ENCODE measurements around the gene RIPOR1.

The RIPOR1 gene

DNA sequence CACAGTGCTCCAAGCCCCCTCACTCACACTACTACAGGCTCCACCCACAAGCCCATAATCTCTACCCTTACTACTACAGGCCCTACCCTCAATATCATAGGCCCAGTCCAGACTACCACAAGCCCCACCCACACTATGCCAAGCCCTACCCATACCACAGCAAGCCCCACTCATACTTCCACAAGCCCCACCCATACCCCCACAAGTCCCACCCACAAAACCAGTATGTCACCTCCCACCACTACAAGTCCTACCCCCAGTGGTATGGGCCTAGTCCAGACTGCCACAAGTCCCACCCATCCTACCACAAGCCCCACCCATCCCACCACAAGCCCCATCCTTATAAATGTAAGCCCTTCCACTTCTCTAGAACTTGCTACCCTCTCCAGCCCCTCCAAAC, 13.8 kb downstream of the RIPOR1 start:
- Histone ChIP-seq H3K36me3 (ENCODE audit: insufficient read depth, insufficient read length, low read length) (peaks cover 86% of the 10 kb centered on the region), H3K27me3 (ENCODE audit: insufficient read depth, insufficient read length) (peaks cover 12% of the 10 kb centered on the region), H3K9me3 (ENCODE audit: insufficient read depth, low read length) (no peaks in the 10 kb centered on the region), H3K4me3 (ENCODE audit: insufficient read length, low read depth) (no peak overlapping the region), H3K4me1 (ENCODE audit: insufficient read depth, insufficient read length) (peaks cover 21% of the 10 kb centered on the region), H3K9ac (ENCODE audit: insufficient read length, low read depth) (no peak overlapping the region)
- no peak for TF ChIP-seq YY1 (IDR thresholded peaks at IDR 0.05; ENCODE audit: insufficient read depth, insufficient read length)
- no peak for TF ChIP-seq SUZ12 (IDR thresholded peaks at IDR 0.05; ENCODE audit: extremely low read depth, insufficient read depth, insufficient read length)
- TF ChIP-seq ZNF274 (IDR thresholded peaks at IDR 0.05; ENCODE audit: low read depth, low read length), result no peak
- no peak for DNase-seq (ENCODE audit: low read depth, low spot score)

- TF ChIP-seq ZNF274 (IDR thresholded peaks at IDR 0.05; ENCODE audit: low read depth, low read length), result no peak
- no peak for TF ChIP-seq SUZ12 (IDR thresholded peaks at IDR 0.05; ENCODE audit: extremely low read depth, insufficient read depth, insufficient read length)
- TF ChIP-seq YY1 (IDR thresholded peaks at IDR 0.05; ENCODE audit: insufficient read depth, insufficient read length), result no peak
- peaks cover 26% of the 10 kb centered on the region for H3K4me1 ChIP-seq (ENCODE audit: insufficient read depth, insufficient read length)
- H3K9ac ChIP-seq (ENCODE audit: insufficient read length, low read depth), result no peak overlapping the region
- no peaks in the 10 kb centered on the region for H3K9me3 ChIP-seq (ENCODE audit: insufficient read depth, low read length)
- H3K4me3 ChIP-seq (ENCODE audit: insufficient read length, low read depth), result no peak overlapping the region
- DNase-seq (ENCODE audit: low read depth, low spot score), result no peak
- H3K36me3 ChIP-seq (ENCODE audit: insufficient read depth, insufficient read length, low read length), result peaks cover 91% of the 10 kb centered on the region
- H3K27me3 ChIP-seq (ENCODE audit: insufficient read depth, insufficient read length), result peaks cover 12% of the 10 kb centered on the region
Observed at GRCh38 chr16:67543036-67543435, 14.4 kb downstream of the RIPOR1 start.

- no peak for DNase-seq (ENCODE audit: low read depth, low spot score)
- no peak for TF ChIP-seq ZNF274 (IDR thresholded peaks at IDR 0.05; ENCODE audit: low read depth, low read length)
- TF ChIP-seq YY1 (IDR thresholded peaks at IDR 0.05; ENCODE audit: insufficient read depth, insufficient read length), result no peak
- no peak for TF ChIP-seq SUZ12 (IDR thresholded peaks at IDR 0.05; ENCODE audit: extremely low read depth, insufficient read depth, insufficient read length)
- H3K27me3 ChIP-seq (ENCODE audit: insufficient read depth, insufficient read length), result peaks cover 7% of the 10 kb centered on the region
- H3K4me1 ChIP-seq (ENCODE audit: insufficient read depth, insufficient read length), result peaks cover 27% of the 10 kb centered on the region
- H3K9ac ChIP-seq (ENCODE audit: insufficient read length, low read depth), result no peak overlapping the region
- H3K36me3 ChIP-seq (ENCODE audit: insufficient read depth, insufficient read length, low read length), result peaks cover 97% of the 10 kb centered on the region
- H3K9me3 ChIP-seq (ENCODE audit: insufficient read depth, low read length), result no peaks in the 10 kb centered on the region
- no peak overlapping the region for H3K4me3 ChIP-seq (ENCODE audit: insufficient read length, low read depth)
Observed at GRCh38 chr16:67543582-67543981, 15.0 kb downstream of the RIPOR1 start.

- Histone ChIP-seq H3K9me3 (ENCODE audit: insufficient read depth, low read length) (no peaks in the 10 kb centered on the region), H3K36me3 (ENCODE audit: insufficient read depth, insufficient read length, low read length) (peaks cover 99% of the 10 kb centered on the region), H3K9ac (ENCODE audit: insufficient read length, low read depth) (no peak overlapping the region), H3K4me3 (ENCODE audit: insufficient read length, low read depth) (no peak overlapping the region), H3K4me1 (ENCODE audit: insufficient read depth, insufficient read length) (peaks cover 26% of the 10 kb centered on the region), H3K27me3 (ENCODE audit: insufficient read depth, insufficient read length) (peaks cover 6% of the 10 kb centered on the region)
- no peak for DNase-seq (ENCODE audit: low read depth, low spot score)
- TF ChIP-seq SUZ12 (IDR thresholded peaks at IDR 0.05; ENCODE audit: extremely low read depth, insufficient read depth, insufficient read length) (no peak), YY1 (IDR thresholded peaks at IDR 0.05; ENCODE audit: insufficient read depth, insufficient read length) (no peak), ZNF274 (IDR thresholded peaks at IDR 0.05; ENCODE audit: low read depth, low read length) (no peak)
Observed at GRCh38 chr16:67544329-67544841, 15.8 kb downstream of the RIPOR1 start.

DNA sequence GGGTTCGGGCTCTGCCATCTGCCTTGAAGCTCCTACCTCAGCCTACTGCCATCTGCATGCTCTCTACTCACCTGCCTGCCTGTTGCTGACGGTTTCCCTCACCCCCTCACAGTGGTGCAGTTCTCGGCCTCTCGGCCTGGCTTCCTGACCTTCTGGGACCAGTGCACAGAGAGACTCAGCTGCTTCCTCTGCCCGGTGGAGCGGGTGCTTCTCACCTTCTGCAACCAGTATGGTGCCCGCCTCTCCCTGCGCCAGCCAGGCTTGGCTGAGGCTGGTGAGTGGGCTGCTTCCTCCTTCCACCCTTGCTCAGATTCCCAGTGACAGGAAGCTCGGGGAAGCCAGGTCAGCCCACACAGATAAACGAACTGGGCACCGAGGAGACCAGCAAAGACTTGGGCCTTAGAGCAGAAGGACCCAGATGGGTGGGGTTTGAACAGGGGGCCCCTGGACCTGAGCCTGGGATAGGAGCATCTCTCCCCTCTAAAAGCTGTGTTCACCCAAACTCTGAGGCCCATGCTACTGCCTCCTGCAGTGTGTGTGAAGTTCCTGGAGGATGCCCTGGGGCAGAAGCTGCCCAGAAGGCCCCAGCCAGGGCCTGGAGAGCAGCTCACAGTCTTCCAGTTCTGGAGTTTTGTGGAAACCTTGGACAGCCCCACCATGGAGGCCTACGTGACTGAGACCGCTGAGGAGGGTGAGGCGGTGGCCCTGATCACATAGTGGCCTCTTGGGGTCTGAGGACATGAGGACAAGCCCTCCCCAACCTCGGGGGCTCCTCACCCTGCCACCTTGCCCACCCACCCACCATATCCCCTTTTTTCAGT, 16.4 kb downstream of the RIPOR1 start:
- H3K36me3 ChIP-seq (ENCODE audit: insufficient read depth, insufficient read length, low read length), result peaks cover 99% of the 10 kb centered on the region
- no peak for DNase-seq (ENCODE audit: low read depth, low spot score)
- H3K4me1 ChIP-seq (ENCODE audit: insufficient read depth, insufficient read length), result peaks cover 24% of the 10 kb centered on the region
- TF ChIP-seq ZNF274 (IDR thresholded peaks at IDR 0.05; ENCODE audit: low read depth, low read length), result no peak
- no peak for TF ChIP-seq SUZ12 (IDR thresholded peaks at IDR 0.05; ENCODE audit: extremely low read depth, insufficient read depth, insufficient read length)
- TF ChIP-seq YY1 (IDR thresholded peaks at IDR 0.05; ENCODE audit: insufficient read depth, insufficient read length), result no peak
- no peaks in the 10 kb centered on the region for H3K27me3 ChIP-seq (ENCODE audit: insufficient read depth, insufficient read length)
- H3K9ac ChIP-seq (ENCODE audit: insufficient read length, low read depth), result no peak overlapping the region
- H3K4me3 ChIP-seq (ENCODE audit: insufficient read length, low read depth), result no peak overlapping the region
- no peaks in the 10 kb centered on the region for H3K9me3 ChIP-seq (ENCODE audit: insufficient read depth, low read length)

DNA sequence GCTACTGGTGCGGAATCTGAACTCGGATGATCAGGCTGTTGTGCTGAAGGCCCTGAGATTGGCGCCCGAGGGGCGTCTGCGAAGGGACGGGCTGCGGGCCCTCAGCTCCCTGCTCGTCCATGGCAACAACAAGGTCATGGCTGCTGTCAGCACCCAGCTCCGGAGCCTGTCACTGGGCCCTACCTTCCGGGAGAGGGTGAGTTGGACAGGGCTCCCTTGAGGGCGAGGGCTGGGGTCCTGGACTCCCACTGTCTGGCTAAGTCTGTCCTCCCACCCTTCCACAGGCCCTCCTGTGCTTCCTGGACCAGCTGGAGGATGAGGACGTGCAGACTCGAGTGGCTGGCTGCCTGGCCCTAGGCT, 17.0 kb downstream of the RIPOR1 start:
- H3K9me3 ChIP-seq (ENCODE audit: insufficient read depth, low read length), result no peaks in the 10 kb centered on the region
- peaks cover 20% of the 10 kb centered on the region for H3K4me1 ChIP-seq (ENCODE audit: insufficient read depth, insufficient read length)
- no peak for DNase-seq (ENCODE audit: low read depth, low spot score)
- H3K27me3 ChIP-seq (ENCODE audit: insufficient read depth, insufficient read length), result no peaks in the 10 kb centered on the region
- no peak for TF ChIP-seq ZNF274 (IDR thresholded peaks at IDR 0.05; ENCODE audit: low read depth, low read length)
- TF ChIP-seq SUZ12 (IDR thresholded peaks at IDR 0.05; ENCODE audit: extremely low read depth, insufficient read depth, insufficient read length), result no peak
- no peak for TF ChIP-seq YY1 (IDR thresholded peaks at IDR 0.05; ENCODE audit: insufficient read depth, insufficient read length)
- peaks cover 93% of the 10 kb centered on the region for H3K36me3 ChIP-seq (ENCODE audit: insufficient read depth, insufficient read length, low read length)
- H3K9ac ChIP-seq (ENCODE audit: insufficient read length, low read depth), result no peak overlapping the region
- no peak overlapping the region for H3K4me3 ChIP-seq (ENCODE audit: insufficient read length, low read depth)

DNA sequence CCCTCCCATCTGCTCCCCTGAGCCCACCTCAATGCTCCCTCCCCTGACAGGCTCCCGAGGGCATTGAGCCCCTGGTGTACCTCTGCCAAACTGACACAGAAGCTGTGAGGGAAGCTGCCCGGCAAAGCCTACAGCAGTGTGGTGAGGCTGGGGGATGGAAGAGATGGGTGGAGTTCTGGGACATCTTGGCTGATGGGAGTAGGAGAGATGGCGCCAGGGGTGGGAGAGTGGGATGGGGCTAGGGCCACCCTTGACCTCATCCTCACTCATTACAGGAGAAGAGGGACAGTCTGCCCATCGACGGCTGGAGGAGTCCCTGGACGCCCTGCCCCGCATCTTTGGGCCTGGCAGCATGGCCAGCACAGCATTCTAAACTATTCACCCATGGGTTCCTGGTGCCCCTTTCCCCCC, 17.5 kb downstream of the RIPOR1 start:
- Histone ChIP-seq H3K4me1 (ENCODE audit: insufficient read depth, insufficient read length) (peaks cover 20% of the 10 kb centered on the region), H3K27me3 (ENCODE audit: insufficient read depth, insufficient read length) (no peaks in the 10 kb centered on the region), H3K4me3 (ENCODE audit: insufficient read length, low read depth) (no peak overlapping the region), H3K9me3 (ENCODE audit: insufficient read depth, low read length) (no peaks in the 10 kb centered on the region), H3K36me3 (ENCODE audit: insufficient read depth, insufficient read length, low read length) (peaks cover 89% of the 10 kb centered on the region), H3K9ac (ENCODE audit: insufficient read length, low read depth) (no peak overlapping the region)
- no peak for TF ChIP-seq YY1 (IDR thresholded peaks at IDR 0.05; ENCODE audit: insufficient read depth, insufficient read length)
- TF ChIP-seq ZNF274 (IDR thresholded peaks at IDR 0.05; ENCODE audit: low read depth, low read length), result no peak
- TF ChIP-seq SUZ12 (IDR thresholded peaks at IDR 0.05; ENCODE audit: extremely low read depth, insufficient read depth, insufficient read length), result no peak
- no peak for DNase-seq (ENCODE audit: low read depth, low spot score)

Data from NT2/D1 (cell line).